Astrocyte (in vitro differentiated cells and primary cell): ENCODE data around the gene B4GALNT1. TPM values are rescaled to one million over a fixed set of nuclear protein-coding genes. Genes with fewer than 3 reads are reported as not detected.

Experiments
- DNase-seq: peaks from one replicate; pipeline ENCODE4 v3.0.0-alpha.2; 2010; ENCODE audit warnings: low read depth
- FAIRE-seq: peaks from 2 replicates; lab custom pipeline; 2011; peaks lifted over from hg19 to GRCh38; lab: Jason Lieb, UNC
- H2AFZ ChIP-seq: 2 replicates; pipeline ENCODE4 v1.6.0; 2012; ENCODE audit warnings: low read depth, low read length, inconsistent platforms
- H3K27ac ChIP-seq: 2 replicates; pipeline ENCODE4 v1.5.1; 2011; ENCODE audit warnings: low read depth, low read length, inconsistent platforms
- H3K27me3 ChIP-seq: 2 replicates; pipeline ENCODE4 v1.6.0; 2011; ENCODE audit warnings: low read length, inconsistent platforms; ENCODE audit not compliant: insufficient read depth
- H3K36me3 ChIP-seq: 2 replicates; pipeline ENCODE4 v1.5.1; 2011; ENCODE audit warnings: low read length, inconsistent platforms; ENCODE audit not compliant: insufficient read depth
- H3K4me1 ChIP-seq: 2 replicates; pipeline ENCODE4 v1.5.1; 2011; ENCODE audit warnings: low read length, inconsistent platforms; ENCODE audit not compliant: insufficient read depth
- H3K4me2 ChIP-seq: 2 replicates; pipeline ENCODE4 v1.6.0; 2012; ENCODE audit warnings: low read length, inconsistent platforms
- H3K4me3 ChIP-seq: 2 replicates; pipeline ENCODE4 v1.5.1; 2011; ENCODE audit warnings: low read depth, mild to moderate bottlenecking, low read length, inconsistent platforms; ENCODE audit not compliant: insufficient read depth
- H3K79me2 ChIP-seq: 2 replicates; pipeline ENCODE4 v1.6.0; 2012; ENCODE audit warnings: mild to moderate bottlenecking, low read length, inconsistent platforms; ENCODE audit not compliant: insufficient read depth
- H3K9ac ChIP-seq: 2 replicates; pipeline ENCODE4 v1.6.0; 2012; ENCODE audit warnings: mild to moderate bottlenecking, low read length, inconsistent platforms
- H3K9me3 ChIP-seq: 2 replicates; pipeline ENCODE4 v1.5.1; 2012; ENCODE audit warnings: low read depth, mild to moderate bottlenecking, low read length, inconsistent platforms; ENCODE audit not compliant: insufficient read depth
- H4K20me1 ChIP-seq: 2 replicates; pipeline ENCODE4 v1.6.0; 2012; ENCODE audit warnings: low read length, inconsistent platforms; ENCODE audit not compliant: insufficient read depth
- H3K27ac Mint-ChIP-seq: one replicate; pipeline ENCODE4 v1.8.0; 2021; ENCODE audit warnings: mild to moderate bottlenecking, mixed read lengths; ENCODE audit not compliant: unreplicated experiment
- H3K27me3 Mint-ChIP-seq: one replicate; pipeline ENCODE4 v1.8.0; 2021; ENCODE audit warnings: low read depth, mixed read lengths; ENCODE audit not compliant: unreplicated experiment
- H3K36me3 Mint-ChIP-seq: one replicate; pipeline ENCODE4 v1.8.0; 2021; ENCODE audit warnings: low read depth, mixed read lengths; ENCODE audit not compliant: unreplicated experiment
- H3K4me1 Mint-ChIP-seq: one replicate; pipeline ENCODE4 v1.8.0; 2021; ENCODE audit warnings: low read depth, mixed read lengths; ENCODE audit not compliant: unreplicated experiment
- H3K4me3 Mint-ChIP-seq: one replicate; pipeline ENCODE4 v1.8.0; 2021; ENCODE audit warnings: mild to moderate bottlenecking, moderate library complexity, mixed read lengths; ENCODE audit not compliant: unreplicated experiment
- H3K9me3 Mint-ChIP-seq: one replicate; pipeline ENCODE4 v1.8.0; 2021; ENCODE audit warnings: mild to moderate bottlenecking, mixed read lengths; ENCODE audit not compliant: unreplicated experiment
- EZH2 ChIP-seq: IDR thresholded peaks from 2 replicates; pipeline ENCODE4 v1.6.1; 2012; ENCODE audit warnings: mild to moderate bottlenecking, low read length, inconsistent platforms; ENCODE audit not compliant: insufficient read depth
- total RNA-seq: library from RNA; stranded (reverse); gene quantifications from 2 replicates; pipeline ENCODE4 v1.2.1, GENCODE V29; 2021
- TF ChIP-seq, protein P1 (sequence below): IDR thresholded peaks from 2 replicates; pipeline ENCODE4 v1.5.1; 2011; ENCODE audit warnings: low read depth, mild to moderate bottlenecking, inconsistent platforms, low read length, moderate library complexity; ENCODE audit not compliant: insufficient read depth

The B4GALNT1 gene
- total RNA-seq, 1 donor from 2014 or later, result 2.5 TPM

DNA sequence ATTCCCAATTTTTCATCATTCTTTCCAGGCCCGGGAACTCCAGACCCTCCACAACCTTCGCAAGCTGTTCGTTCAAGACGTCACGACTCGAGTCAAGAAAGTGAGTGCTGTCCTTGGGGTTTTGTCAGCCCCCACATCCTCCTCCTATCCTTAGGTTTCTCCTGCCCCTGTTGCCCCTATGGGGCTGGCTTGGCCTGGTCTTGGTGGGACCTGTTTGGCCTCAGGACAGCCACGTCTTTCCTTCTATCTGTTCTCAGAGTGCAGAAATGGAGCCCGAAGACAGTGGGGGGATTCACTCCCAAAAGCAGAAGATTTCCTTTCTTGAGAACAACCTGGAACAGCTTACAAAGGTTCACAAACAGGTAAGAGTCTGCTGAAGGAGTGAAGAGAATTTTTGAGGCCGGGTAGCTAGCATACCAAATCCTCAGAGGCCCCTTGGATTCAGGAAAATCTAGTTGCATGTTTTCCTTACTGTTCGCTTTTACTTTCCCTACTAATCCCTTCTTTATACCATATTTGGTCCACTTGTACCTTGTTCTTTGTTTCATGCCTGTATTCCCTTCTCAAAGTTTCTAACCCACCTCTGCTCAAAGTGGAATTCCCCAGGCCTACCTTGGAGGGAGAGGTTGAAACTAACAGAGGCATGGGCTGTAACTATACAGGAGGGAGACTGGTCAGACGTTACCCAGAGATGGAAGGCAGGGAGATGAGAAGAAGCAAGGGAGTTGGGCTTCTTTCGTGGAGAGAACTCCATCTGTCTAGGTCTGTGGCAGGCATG, 54.8 kb downstream of the B4GALNT1 start:
- Mint-ChIP-seq H3K36me3 (peaks cover 44% of the 10 kb centered on the region), H3K27ac (no peak overlapping the region), H3K9me3 (peaks cover 11% of the 10 kb centered on the region), H3K4me1 (peaks cover 11% of the 10 kb centered on the region), H3K27me3 (no peaks in the 10 kb centered on the region), H3K4me3 (no peak overlapping the region)
- TF ChIP-seq, protein P1, sequence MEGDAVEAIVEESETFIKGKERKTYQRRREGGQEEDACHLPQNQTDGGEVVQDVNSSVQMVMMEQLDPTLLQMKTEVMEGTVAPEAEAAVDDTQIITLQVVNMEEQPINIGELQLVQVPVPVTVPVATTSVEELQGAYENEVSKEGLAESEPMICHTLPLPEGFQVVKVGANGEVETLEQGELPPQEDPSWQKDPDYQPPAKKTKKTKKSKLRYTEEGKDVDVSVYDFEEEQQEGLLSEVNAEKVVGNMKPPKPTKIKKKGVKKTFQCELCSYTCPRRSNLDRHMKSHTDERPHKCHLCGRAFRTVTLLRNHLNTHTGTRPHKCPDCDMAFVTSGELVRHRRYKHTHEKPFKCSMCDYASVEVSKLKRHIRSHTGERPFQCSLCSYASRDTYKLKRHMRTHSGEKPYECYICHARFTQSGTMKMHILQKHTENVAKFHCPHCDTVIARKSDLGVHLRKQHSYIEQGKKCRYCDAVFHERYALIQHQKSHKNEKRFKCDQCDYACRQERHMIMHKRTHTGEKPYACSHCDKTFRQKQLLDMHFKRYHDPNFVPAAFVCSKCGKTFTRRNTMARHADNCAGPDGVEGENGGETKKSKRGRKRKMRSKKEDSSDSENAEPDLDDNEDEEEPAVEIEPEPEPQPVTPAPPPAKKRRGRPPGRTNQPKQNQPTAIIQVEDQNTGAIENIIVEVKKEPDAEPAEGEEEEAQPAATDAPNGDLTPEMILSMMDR, result no peak
- no peak for TF ChIP-seq EZH2
- Histone ChIP-seq H3K4me2 (no peak overlapping the region), H3K27ac (no peak overlapping the region), H3K36me3 (no peaks in the 10 kb centered on the region), H3K4me3 (no peak overlapping the region), H3K9ac (no peak overlapping the region), H3K9me3 (no peaks in the 10 kb centered on the region), H3K27me3 (no peaks in the 10 kb centered on the region), H2AFZ (no peak overlapping the region), H3K79me2 (no peaks in the 10 kb centered on the region), H4K20me1 (no peaks in the 10 kb centered on the region), H3K4me1 (no peaks in the 10 kb centered on the region)
- DNase-seq (no peak), FAIRE-seq (no peak)

DNA sequence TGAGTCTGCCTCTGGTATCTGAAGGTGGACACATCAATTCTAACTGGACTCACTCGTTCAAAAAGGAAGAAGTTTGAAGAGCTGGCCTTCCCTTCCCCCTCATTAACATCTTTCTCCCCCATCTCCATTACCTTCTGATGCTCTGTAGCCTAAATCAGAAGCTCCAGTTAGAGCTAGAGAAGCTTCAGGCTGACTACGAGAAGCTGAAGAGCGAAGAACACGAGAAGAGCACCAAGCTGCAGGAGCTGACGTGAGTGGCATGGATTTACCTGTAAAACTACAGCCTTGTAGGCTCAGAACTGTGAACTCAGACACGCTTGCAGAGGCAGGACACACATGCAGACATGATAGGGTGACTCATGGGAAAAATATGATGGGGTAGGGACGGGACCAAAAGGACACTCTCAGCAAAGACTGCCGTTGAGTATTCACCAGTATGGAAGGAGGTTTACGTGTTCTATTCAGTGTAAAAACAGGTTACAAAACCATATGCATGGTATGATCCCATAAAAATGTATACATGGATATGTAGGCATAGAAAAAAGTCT, 56.3 kb downstream of the B4GALNT1 start:
- no peak overlapping the region for H3K9ac ChIP-seq
- peaks cover 51% of the 10 kb centered on the region for H3K36me3 Mint-ChIP-seq
- H3K4me1 Mint-ChIP-seq, result peaks cover 11% of the 10 kb centered on the region
- no peaks in the 10 kb centered on the region for H3K9me3 ChIP-seq
- H3K27me3 ChIP-seq, result no peaks in the 10 kb centered on the region
- TF ChIP-seq EZH2, result no peak
- TF ChIP-seq, protein P1, result no peak
- no peak overlapping the region for H3K4me3 Mint-ChIP-seq
- peaks cover 11% of the 10 kb centered on the region for H3K9me3 Mint-ChIP-seq
- FAIRE-seq (no peak), DNase-seq (no peak)
- H3K27ac ChIP-seq, result no peak overlapping the region
- H3K27ac Mint-ChIP-seq, result no peak overlapping the region
- no peaks in the 10 kb centered on the region for H3K79me2 ChIP-seq
- H3K4me2 ChIP-seq, result no peak overlapping the region
- no peaks in the 10 kb centered on the region for H4K20me1 ChIP-seq
- peaks cover 3% of the 10 kb centered on the region for H3K27me3 Mint-ChIP-seq
- no peak overlapping the region for H3K4me3 ChIP-seq
- no peaks in the 10 kb centered on the region for H3K36me3 ChIP-seq
- no peaks in the 10 kb centered on the region for H3K4me1 ChIP-seq
- H2AFZ ChIP-seq, result no peak overlapping the region

Other genes starting within 250 kb of the B4GALNT1 start
- gene R3HDM2, start 202.2 kb downstream of the B4GALNT1 start, total RNA-seq, result 18.8 and 19.2 TPM in 2 replicates
- gene INHBC, start 198.4 kb downstream of the B4GALNT1 start, total RNA-seq, result not detected in 2 replicates
- 24.6 and 37.5 TPM in 2 replicates for gene INHBE, start 177.9 kb downstream of the B4GALNT1 start, total RNA-seq
- 5.8 and 6.8 TPM in 2 replicates for gene GLI1, start 173.4 kb downstream of the B4GALNT1 start, total RNA-seq
- 2.5 and 3.1 TPM in 2 replicates for gene ARHGAP9, start 153.3 kb downstream of the B4GALNT1 start, total RNA-seq
- gene MARS1, start 145.1 kb downstream of the B4GALNT1 start, total RNA-seq, result 351 and 384 TPM in 2 replicates
- 42.6 and 45.1 TPM in 2 replicates for gene DDIT3, start 112.7 kb downstream of the B4GALNT1 start, total RNA-seq
- 55.3 and 58.5 TPM in 2 replicates for gene MBD6, start 110.4 kb downstream of the B4GALNT1 start, total RNA-seq
- gene DCTN2, start 86.0 kb downstream of the B4GALNT1 start, total RNA-seq, result 94.5 and 107 TPM in 2 replicates
- 7.2 and 8.6 TPM in 2 replicates for gene KIF5A, start 83.2 kb downstream of the B4GALNT1 start, total RNA-seq
- gene PIP4K2C, start 42.0 kb downstream of the B4GALNT1 start, total RNA-seq, result 43.3 and 43.6 TPM in 2 replicates
- gene DTX3, start 28.4 kb downstream of the B4GALNT1 start, total RNA-seq, result 18.3 and 20.8 TPM in 2 replicates
- 16.8 and 24.5 TPM in 2 replicates for gene ARHGEF25, start 21.8 kb downstream of the B4GALNT1 start, total RNA-seq
- 194 and 215 TPM in 2 replicates for gene OS9, start 60.9 kb upstream of the B4GALNT1 start, total RNA-seq
- 0.14 and 0.17 TPM in 2 replicates for gene AGAP2, start 105.5 kb upstream of the B4GALNT1 start, total RNA-seq
- 18.6 and 22.9 TPM in 2 replicates for gene TSPAN31, start 111.8 kb upstream of the B4GALNT1 start, total RNA-seq
- gene CDK4, start 119.1 kb upstream of the B4GALNT1 start, total RNA-seq, result 113 and 133 TPM in 2 replicates
- 11.3 and 13.0 TPM in 2 replicates for gene MARCHF9, start 121.9 kb upstream of the B4GALNT1 start, total RNA-seq
- gene CYP27B1, start 133.9 kb upstream of the B4GALNT1 start, total RNA-seq, result 1.5 TPM in 2 replicates
- 21.1 and 25.7 TPM in 2 replicates for gene METTL1, start 138.9 kb upstream of the B4GALNT1 start, total RNA-seq
- 8.1 and 11.6 TPM in 2 replicates for gene EEF1AKMT3, start 139.4 kb upstream of the B4GALNT1 start, total RNA-seq
- gene TSFM, start 149.6 kb upstream of the B4GALNT1 start, total RNA-seq, result 26.6 and 30.0 TPM in 2 replicates
- 2.5 and 3.2 TPM in 2 replicates for gene AVIL, start 185.5 kb upstream of the B4GALNT1 start, total RNA-seq
- 87.1 and 91.9 TPM in 2 replicates for gene CTDSP2, start 213.5 kb upstream of the B4GALNT1 start, total RNA-seq